ENCODE results near the gene TGFA.

The TGFA gene

DNA sequence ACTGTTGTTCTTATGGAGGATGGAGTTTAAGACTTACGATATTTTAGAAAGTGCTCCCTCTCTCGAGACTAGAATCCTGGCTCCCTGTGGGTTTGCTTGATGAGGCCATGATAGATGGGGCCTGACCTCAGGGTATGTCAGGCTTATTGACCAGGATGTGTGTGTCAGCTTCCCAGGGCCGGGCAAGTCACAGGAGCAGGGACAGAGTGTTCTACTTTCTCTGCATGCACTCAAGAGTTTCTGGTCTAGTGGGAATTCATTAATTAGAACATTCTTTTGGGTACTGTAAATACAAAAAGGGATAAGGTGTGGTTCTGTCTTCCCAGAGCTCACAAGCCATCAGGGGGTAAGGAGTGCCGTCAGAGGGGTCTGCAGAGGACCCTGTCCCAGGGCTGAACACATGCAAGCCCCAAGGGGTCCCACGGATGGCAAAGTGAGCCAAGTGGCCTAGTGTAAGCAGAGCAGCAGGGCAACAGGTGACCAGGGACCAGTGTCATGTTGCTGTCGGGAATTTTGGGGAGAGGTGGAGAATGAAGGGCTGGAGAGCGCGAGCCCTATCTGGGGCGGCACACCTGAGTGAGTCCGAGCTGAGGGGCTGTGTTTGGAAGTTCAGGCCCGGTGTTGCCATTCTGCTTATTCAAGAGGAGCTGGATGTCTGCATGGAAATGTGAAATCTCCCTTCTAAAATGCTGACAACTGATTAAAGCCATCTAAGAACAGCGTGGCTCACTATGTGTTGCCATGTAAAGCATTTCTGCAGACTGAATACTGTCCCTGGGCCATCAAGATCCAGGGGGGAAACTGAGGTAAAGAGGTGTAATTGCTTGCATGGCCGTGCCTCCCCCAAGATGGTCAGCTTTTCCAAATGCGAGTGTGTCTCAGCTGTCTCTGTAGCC is 91.4 kb downstream of the TGFA start:
- DNase-seq, result no peak

- DNase-seq, result no peak
Observed at GRCh38 chr2:70461414-70461813, 92.2 kb downstream of the TGFA start.

DNA sequence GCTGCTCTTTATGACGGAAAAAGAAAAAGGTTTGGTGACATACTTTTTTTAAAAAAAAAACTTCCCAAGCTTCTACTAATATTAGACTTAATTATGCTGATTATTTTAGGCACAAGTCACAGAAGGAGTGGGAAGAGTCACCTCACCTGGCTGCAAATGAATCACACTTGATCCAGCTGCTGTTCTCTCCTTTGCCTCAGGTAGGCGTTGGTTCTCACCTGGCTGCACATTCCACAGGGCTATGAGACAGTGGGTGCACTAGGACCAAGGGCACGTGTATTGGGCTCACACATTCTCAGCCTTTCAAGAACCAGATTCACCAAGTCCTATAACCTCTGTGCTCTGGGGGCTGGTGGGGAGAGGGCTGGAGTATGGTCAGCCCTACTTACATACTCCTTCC is 93.3 kb downstream of the TGFA start:
- DNase-seq, result no peak

GRCh38 chr2:70458661-70459060 is 95.0 kb downstream of the TGFA start:
- no peak for DNase-seq

DNA sequence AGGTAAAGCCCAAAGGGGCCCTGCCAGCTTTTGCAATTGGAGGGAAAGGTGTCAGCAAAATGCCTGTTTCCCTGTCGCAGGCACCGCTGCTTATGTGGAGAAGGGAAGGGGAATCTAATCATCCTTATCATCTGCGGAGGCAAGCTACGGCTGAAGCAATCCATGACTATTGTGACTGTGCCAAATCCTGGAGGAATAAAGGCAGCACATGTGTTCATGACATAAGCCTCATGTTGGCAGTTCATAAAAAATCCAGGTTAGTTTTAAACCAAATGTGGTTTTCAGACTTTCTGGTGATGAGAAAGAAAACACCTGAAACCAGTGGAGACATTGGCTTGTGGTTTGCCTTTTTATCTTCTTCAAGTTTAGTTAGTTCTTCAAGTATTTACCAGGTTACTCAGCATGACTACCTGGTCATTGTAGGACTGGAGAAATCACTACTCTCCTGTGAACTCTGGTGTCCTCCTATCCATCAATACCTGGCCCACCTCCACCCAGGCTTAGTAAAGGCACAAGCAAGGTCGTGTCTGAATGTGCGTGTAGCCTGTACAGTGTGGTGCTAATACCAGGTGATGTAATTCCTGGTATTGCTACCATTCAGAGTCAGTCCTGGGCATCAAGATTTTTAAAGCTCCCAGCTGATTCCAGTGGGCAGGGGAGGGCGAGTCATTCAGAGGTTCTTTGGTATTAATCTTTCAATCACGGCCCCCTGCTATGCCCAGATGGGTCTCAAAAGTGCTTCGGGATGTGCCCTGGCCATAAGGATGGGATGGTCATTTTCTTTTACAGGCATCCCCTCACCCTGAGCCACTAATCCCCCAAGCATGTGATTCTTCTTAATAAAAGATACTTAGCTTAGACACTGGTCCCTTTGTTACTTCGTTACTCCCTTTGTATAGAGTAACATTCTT is 96.8 kb downstream of the TGFA start:
- DNase-seq, result no peak

GRCh38 chr2:70454936-70455544 is 98.6 kb downstream of the TGFA start:
- DNase-seq, result no peak

GRCh38 chr2:70450641-70451250 is 102.9 kb downstream of the TGFA start:
- DNase-seq, result no peak

DNA sequence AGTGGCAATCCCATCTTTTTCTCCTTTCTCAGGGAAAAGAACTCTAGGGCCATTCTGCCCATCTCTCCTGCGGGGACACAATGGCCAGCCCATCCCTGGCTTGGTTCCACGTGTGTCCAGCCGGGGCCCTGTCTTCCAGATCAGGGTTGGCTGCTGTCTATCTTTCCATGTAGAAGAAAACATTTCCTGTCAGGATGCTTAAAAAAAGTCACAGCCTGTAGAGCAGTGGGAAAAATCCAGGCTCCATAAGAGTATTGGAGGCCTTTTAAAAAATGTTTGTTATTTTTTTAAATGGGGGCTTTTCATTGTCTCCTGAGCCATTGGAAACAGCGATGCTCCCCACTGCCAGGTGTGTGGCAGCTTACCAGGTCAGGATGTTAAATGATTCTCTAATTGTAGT is 105.6 kb downstream of the TGFA start:
- DNase-seq, result no peak

GRCh38 chr2:70443726-70444125 is 109.9 kb downstream of the TGFA start:
- no peak for DNase-seq

DNA sequence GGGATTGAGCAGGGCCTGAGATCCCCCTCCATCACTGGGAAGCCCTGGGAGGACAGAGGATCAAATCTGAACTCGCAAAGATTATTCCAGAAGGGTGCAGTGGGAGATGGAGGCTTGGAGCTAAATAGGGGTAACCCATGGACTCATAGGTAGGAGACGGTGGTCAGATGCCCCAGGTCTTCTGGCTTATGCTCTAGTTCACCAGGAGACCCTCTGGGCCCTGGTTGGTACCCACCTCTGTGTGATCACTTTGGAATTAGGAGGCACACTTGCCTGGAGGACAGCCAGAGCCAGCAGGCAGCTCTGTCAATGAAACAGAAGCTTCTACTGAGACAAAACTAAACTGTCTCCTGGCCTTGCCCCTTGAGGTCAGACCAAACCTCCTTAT is 110.6 kb downstream of the TGFA start:
- no peak for DNase-seq

DNA sequence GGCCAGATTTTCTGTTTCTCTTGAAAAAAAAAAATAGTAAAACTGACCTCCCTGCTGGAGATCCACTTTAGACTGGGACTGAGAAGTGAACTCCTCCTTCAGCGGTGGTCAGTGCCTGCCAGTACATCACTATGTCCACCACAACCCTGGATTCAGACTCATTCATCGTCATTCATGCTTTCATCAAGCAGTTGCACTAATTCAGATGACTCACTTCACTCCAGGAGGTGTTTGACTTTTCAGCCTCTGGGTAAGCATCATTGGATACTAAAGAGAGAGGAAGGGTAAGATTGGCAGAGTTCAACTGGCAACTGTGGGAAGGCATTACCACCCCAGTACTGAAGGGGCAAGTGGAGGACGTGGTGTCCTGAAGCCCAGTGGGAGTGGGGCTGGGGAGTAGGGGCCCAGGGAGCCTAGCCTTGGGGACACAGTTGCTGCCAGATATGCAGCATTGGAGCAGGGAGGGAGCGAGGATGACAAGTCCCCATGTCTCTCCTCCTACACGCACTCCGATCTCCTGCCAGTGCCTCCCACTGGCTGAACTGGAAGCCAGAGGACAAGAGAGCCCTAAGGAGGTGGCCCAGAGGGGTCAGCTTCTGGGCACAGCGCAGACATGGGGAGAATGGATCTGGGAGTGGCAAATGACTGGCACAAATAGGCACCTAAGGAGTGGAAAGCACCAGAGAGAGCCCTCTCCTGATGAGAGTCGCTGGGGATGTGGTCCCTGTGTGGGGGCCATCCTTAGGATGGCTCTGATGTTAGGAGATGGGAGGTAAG is 111.1 kb downstream of the TGFA start:
- no peak for DNase-seq

GRCh38 chr2:70440621-70441020 is 113.0 kb downstream of the TGFA start:
- no peak for DNase-seq

GRCh38 chr2:70435138-70435537 is 118.5 kb downstream of the TGFA start:
- DNase-seq, result no peak

DNA sequence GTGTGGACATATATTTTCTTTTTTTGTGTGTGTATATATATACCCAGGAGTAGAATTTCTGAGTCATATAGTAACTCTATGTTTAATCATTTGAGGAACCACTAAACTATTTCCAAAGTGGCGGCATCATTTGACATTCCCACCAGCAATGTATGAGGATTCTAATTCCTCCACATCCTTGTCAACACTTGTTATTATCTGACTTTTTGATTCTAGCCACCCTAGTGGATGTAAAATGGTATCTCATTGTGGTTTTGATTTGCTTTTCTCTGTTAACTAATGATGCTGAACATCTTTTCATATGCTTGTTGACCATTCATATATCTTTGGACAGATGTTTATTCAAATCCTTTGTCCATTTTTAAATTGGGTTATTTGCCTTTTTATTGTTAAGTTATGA is 120.3 kb downstream of the TGFA start:
- no peak for DNase-seq

DNA sequence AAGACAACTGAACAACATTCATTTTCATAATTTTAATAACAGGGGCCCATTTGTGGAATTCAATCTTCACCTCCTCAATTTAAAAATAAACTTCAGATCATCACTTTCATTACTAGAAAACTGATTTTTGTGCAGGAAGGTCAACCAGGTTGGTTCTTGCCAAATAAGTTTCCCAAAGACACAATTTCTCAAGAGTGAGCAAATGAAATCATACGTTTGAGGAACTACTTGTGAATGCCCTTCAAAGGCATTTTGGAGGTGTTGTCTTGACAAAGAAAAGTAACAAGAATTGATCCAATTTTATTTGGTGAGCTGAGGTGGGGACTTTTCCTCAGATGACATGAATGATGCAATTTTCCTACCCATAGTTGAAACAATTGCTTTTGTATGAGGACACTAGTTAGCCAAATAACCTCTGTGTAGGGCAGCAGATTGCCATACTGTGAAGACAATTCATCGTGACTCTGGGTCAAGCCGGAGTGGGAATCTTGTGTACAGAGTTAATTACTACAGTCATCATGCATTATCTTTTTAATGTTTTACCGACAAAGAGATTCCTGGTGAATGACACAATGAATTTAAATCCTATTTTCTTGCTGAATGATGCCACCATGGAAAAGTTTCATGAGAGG is 121.8 kb downstream of the TGFA start:
- no peak for DNase-seq

- DNase-seq, result no peak
Observed at GRCh38 chr2:70426341-70426740, 127.3 kb downstream of the TGFA start.

- no peak for DNase-seq
Observed at GRCh38 chr2:70425682-70426301, 127.8 kb downstream of the TGFA start.

DNA sequence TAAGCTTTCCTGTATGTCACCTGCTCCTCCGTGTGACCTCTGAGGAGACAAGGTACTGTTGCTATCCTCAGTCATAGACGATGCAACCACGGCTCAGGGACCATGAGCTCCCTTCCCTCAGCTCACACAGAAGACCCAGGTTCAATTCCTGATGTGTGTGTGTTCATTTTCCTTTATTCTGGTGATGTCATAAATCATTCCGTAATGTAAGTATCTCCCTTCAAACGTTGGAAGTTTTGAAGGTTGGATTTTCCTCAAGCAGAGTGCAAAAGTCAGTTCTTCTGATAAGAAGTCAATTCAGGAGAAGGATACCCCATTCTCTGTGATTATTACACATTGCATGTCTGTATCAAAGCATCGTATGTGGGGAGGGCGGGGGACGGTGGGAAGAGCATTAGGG is 132.9 kb downstream of the TGFA start:
- DNase-seq, result no peak

DNA sequence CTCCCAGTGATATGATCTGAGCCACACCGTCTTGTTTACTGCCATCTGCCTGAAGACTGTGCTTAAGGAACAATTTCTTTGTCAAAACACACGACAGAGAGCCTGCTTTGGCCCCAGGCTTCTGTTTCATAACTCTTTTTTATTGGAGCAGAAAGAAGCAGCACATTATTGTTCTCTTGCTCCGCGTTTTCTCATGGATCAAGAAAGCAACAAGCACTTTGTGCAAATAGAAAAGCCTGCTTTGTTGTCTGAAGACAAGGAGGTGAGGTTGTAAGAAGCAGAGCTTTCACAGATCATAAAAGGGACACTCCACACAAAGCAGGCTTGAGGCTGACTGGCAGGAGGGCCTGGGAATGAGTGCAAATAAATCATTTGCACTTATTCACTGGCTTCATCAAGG is 133.5 kb downstream of the TGFA start:
- DNase-seq, result no peak

- DNase-seq, result no peak
Observed at GRCh38 chr2:70418514-70418913, 135.1 kb downstream of the TGFA start.

DNA sequence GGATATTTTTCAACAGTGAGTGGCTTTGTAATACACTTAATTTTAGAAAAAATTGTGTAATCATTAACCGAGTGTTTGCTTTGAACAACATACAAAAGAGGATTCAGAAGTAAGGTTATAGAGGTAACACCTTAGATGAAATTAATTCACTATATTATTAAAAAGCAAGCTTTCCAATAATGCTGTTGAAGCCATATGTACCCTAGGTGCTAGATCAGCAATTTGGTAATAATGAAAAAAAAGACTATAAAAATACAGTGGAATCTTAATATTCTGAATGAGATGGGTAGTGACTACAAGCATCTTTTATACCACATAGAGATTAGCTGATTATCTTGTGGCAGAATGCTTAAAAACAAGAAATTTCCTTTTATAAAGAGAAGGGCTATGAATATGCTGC is 136.6 kb downstream of the TGFA start:
- no peak for DNase-seq
